GM12891 (cell line): Measurements from ENCODE around the gene RPH3AL.

Experiments used
- PAX5 ChIP-seq: IDR thresholded peaks from 2 replicates; pipeline ENCODE4 v1.6.1; 2011; ENCODE audit warnings: low read length, moderate library complexity, mild to moderate bottlenecking; ENCODE audit not compliant: insufficient read depth, severe bottlenecking
- POLR2A ChIP-seq: IDR thresholded peaks from 2 replicates; pipeline ENCODE4 v1.6.1; 2011; ENCODE audit warnings: low read depth, low read length, control low read depth
- POLR2AphosphoS5 ChIP-seq: IDR thresholded peaks from 2 replicates; pipeline ENCODE4 v1.6.1; 2011; ENCODE audit warnings: low read depth, low read length, control low read depth
- SPI1 ChIP-seq: IDR thresholded peaks from 2 replicates; pipeline ENCODE4 v1.6.1; 2011; ENCODE audit warnings: low read depth, low read length, control low read depth
- TAF1 ChIP-seq: IDR thresholded peaks from 2 replicates; pipeline ENCODE4 v1.6.1; 2011; ENCODE audit warnings: low read depth, low read length, control low read depth

DNA sequence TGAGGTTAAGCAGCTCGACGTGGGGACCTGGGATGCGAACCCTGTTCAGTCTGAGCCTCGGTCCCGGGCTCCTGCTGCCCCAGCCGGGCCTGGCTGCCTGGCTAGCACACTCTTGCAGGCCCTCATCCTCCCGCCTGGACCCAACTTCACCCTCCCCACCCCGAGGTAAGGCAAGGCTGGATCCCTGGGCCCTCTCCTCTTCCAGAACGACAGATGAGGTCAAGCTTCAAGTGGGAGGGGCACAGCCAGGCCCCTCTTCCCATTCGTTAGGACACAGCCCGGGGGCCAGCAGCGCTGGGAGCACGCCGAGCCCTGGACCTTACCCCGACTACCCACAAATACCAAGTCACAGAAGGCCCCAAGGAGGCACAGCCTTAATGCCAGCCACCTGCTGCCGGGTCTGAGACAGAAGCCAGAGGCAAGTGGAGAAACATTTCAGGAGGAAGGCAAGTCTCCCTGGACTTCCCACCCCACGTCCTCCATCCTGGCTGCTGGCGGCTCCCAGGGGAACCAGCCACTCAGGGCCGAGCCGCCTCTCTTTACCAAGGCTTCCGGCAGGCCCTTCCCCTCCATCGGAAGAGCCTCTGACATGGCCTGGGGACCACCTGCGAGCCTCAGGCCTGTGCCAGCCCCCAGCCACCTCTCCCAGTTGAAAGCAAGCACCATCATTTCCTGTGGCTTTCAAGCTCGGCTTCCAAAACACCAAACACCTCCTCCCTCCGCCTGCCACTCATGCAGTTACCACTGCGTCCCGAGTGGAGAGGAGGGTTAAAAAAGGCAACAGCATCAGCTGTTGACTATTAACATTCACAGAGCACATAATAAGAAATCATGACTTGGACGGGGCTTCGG, 59.9 kb downstream of the RPH3AL start:
- TF ChIP-seq POLR2A (no peak), TAF1 (no peak), POLR2AphosphoS5 (no peak), SPI1 (no peak), PAX5 (no peak)
